22Rv1 (cell line): ENCODE measurements around the gene GYPE.

ENCODE experiments used
- CTCF ChIP-seq: fragments of 450-650 bp; IDR thresholded peaks from 2 replicates; pipeline ENCODE4 v1.5.1; 2017; ENCODE audit warnings: mild to moderate bottlenecking
- ZFX ChIP-seq: fragments of 450-650 bp; IDR thresholded peaks from 2 replicates; pipeline ENCODE4 v1.6.1; 2017; ENCODE audit warnings: antibody characterized with exemption, borderline replicate concordance

GRCh38 chr4:143883529-143883928 lies 21.8 kb downstream of the GYPE start:
- TF ChIP-seq CTCF (no peak), ZFX (no peak)
